MM.1S (cell line): ENCODE measurements around the gene MYO10.

ENCODE experiments used
- DNase-seq: peaks from one replicate; pipeline ENCODE4 v3.0.0-alpha.2; 2015
- H2AFZ ChIP-seq: fragments of 300-600 bp; sonication (generic); 2 replicates; pipeline ENCODE4 v1.6.0; 2016; ENCODE audit warnings: antibody characterized with exemption, low read length
- H3F3A ChIP-seq: fragments of 300-600 bp; sonication (generic); 2 replicates; pipeline ENCODE4 v1.6.1; 2016; ENCODE audit warnings: mild to moderate bottlenecking, antibody characterized with exemption, low read length, moderate library complexity, mixed read lengths; ENCODE audit not compliant: insufficient read depth
- H3K27ac ChIP-seq: fragments of 300-600 bp; sonication (generic); 2 replicates; pipeline ENCODE4 v1.5.1; 2016; ENCODE audit warnings: mild to moderate bottlenecking, low read length
- H3K27me3 ChIP-seq: fragments of 300-600 bp; sonication (generic); replicated peaks from 2 replicates; pipeline ENCODE4 v1.6.0; 2016; ENCODE audit warnings: low read length; ENCODE audit not compliant: insufficient read depth
- H3K36me3 ChIP-seq: fragments of 300-600 bp; sonication (generic); replicated peaks from 2 replicates; pipeline ENCODE4 v1.6.1; 2016; ENCODE audit warnings: mild to moderate bottlenecking, low read length, mixed read lengths; ENCODE audit not compliant: insufficient read depth
- H3K4me1 ChIP-seq: fragments of 300-600 bp; sonication (generic); 2 replicates; pipeline ENCODE4 v1.6.1; 2016; ENCODE audit warnings: low read length, mixed read lengths
- H3K4me2 ChIP-seq: fragments of 300-600 bp; sonication (generic); 2 replicates; pipeline ENCODE4 v1.6.0; 2016; ENCODE audit warnings: low read depth, low read length
- H3K4me3 ChIP-seq: fragments of 300-600 bp; sonication (generic); 2 replicates; pipeline ENCODE4 v1.5.1; 2016; ENCODE audit warnings: low read length, mixed read lengths
- H3K79me2 ChIP-seq: fragments of 300-600 bp; sonication (generic); 2 replicates; pipeline ENCODE4 v1.6.1; 2016; ENCODE audit warnings: mixed run types, low read length, mixed read lengths
- H3K9ac ChIP-seq: fragments of 300-600 bp; sonication (generic); 2 replicates; pipeline ENCODE4 v1.6.1; 2016; ENCODE audit warnings: low read length, mixed read lengths
- H3K9me2 ChIP-seq: fragments of 300-600 bp; sonication (generic); replicated peaks from 2 replicates; pipeline ENCODE4 v1.6.1; 2016; ENCODE audit warnings: mild to moderate bottlenecking, low read length, mixed read lengths; ENCODE audit not compliant: insufficient read depth
- H3K9me3 ChIP-seq: fragments of 300-600 bp; sonication (generic); replicated peaks from 2 replicates; pipeline ENCODE4 v1.6.1; 2016; ENCODE audit warnings: mild to moderate bottlenecking, low read length, mixed read lengths; ENCODE audit not compliant: insufficient read depth
- H4K20me1 ChIP-seq: fragments of 300-600 bp; sonication (generic); 2 replicates; pipeline ENCODE4 v1.6.1; 2016; ENCODE audit warnings: mild to moderate bottlenecking, low read length, moderate library complexity, mixed read lengths; ENCODE audit not compliant: insufficient read depth
- EZH2 ChIP-seq: fragments of 300-600 bp; sonication (generic); optimal IDR thresholded peaks from 2 replicates; pipeline ENCODE3; 2017; ENCODE audit warnings: low read depth, mild to moderate bottlenecking, antibody characterized with exemption, low read length, mixed read lengths
- EZH2phosphoT487 ChIP-seq: fragments of 300-600 bp; sonication (generic); IDR thresholded peaks from 2 replicates; pipeline ENCODE4 v1.6.1; 2018; ENCODE audit warnings: antibody characterized with exemption, low read length
- TF ChIP-seq, protein P1 (sequence below): fragments of 300-600 bp; sonication (generic); IDR thresholded peaks from 2 replicates; pipeline ENCODE4 v1.5.1; 2016; ENCODE audit warnings: antibody characterized with exemption, low read length, mixed read lengths

The MYO10 gene

GRCh38 chr5:16863469-16863946 lies 72.6 kb downstream of the MYO10 start:
- no peaks in the 10 kb centered on the region for H3K4me1 ChIP-seq
- H3F3A ChIP-seq, result no peaks in the 10 kb centered on the region
- H3K79me2 ChIP-seq, result no peaks in the 10 kb centered on the region
- no peaks in the 10 kb centered on the region for H3K36me3 ChIP-seq
- no peak overlapping the region for H3K4me3 ChIP-seq
- TF ChIP-seq, protein P1, sequence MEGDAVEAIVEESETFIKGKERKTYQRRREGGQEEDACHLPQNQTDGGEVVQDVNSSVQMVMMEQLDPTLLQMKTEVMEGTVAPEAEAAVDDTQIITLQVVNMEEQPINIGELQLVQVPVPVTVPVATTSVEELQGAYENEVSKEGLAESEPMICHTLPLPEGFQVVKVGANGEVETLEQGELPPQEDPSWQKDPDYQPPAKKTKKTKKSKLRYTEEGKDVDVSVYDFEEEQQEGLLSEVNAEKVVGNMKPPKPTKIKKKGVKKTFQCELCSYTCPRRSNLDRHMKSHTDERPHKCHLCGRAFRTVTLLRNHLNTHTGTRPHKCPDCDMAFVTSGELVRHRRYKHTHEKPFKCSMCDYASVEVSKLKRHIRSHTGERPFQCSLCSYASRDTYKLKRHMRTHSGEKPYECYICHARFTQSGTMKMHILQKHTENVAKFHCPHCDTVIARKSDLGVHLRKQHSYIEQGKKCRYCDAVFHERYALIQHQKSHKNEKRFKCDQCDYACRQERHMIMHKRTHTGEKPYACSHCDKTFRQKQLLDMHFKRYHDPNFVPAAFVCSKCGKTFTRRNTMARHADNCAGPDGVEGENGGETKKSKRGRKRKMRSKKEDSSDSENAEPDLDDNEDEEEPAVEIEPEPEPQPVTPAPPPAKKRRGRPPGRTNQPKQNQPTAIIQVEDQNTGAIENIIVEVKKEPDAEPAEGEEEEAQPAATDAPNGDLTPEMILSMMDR, result no peak
- TF ChIP-seq EZH2phosphoT487 (no peak), EZH2 (no peak)
- H2AFZ ChIP-seq, result no peak overlapping the region
- H4K20me1 ChIP-seq, result no peaks in the 10 kb centered on the region
- no peaks in the 10 kb centered on the region for H3K9me2 ChIP-seq
- no peak overlapping the region for H3K9ac ChIP-seq
- DNase-seq, result no peak
- no peaks in the 10 kb centered on the region for H3K27me3 ChIP-seq
- H3K27ac ChIP-seq, result no peak overlapping the region
- no peak overlapping the region for H3K4me2 ChIP-seq
- no peaks in the 10 kb centered on the region for H3K9me3 ChIP-seq

GRCh38 chr5:16862777-16863176 lies 73.3 kb downstream of the MYO10 start:
- TF ChIP-seq, protein P1, result no peak
- TF ChIP-seq EZH2phosphoT487 (no peak), EZH2 (no peak)
- DNase-seq, result no peak
- H3K27me3 ChIP-seq, result no peaks in the 10 kb centered on the region
- no peak overlapping the region for H3K9ac ChIP-seq
- H3K4me2 ChIP-seq, result no peak overlapping the region
- H3K9me2 ChIP-seq, result no peaks in the 10 kb centered on the region
- H3K9me3 ChIP-seq, result no peaks in the 10 kb centered on the region
- no peaks in the 10 kb centered on the region for H3K36me3 ChIP-seq
- H3K27ac ChIP-seq, result no peak overlapping the region
- H3K4me3 ChIP-seq, result no peak overlapping the region
- no peaks in the 10 kb centered on the region for H3F3A ChIP-seq
- no peaks in the 10 kb centered on the region for H4K20me1 ChIP-seq
- H3K4me1 ChIP-seq, result no peaks in the 10 kb centered on the region
- H2AFZ ChIP-seq, result no peak overlapping the region
- no peaks in the 10 kb centered on the region for H3K79me2 ChIP-seq

GRCh38 chr5:16859346-16859745 lies 76.7 kb downstream of the MYO10 start:
- H3K4me3 ChIP-seq, result no peak overlapping the region
- no peaks in the 10 kb centered on the region for H3K27me3 ChIP-seq
- H3K27ac ChIP-seq, result no peak overlapping the region
- no peaks in the 10 kb centered on the region for H3K36me3 ChIP-seq
- H2AFZ ChIP-seq, result no peak overlapping the region
- no peaks in the 10 kb centered on the region for H3K4me1 ChIP-seq
- H4K20me1 ChIP-seq, result no peaks in the 10 kb centered on the region
- H3K4me2 ChIP-seq, result no peak overlapping the region
- no peaks in the 10 kb centered on the region for H3K79me2 ChIP-seq
- no peak overlapping the region for H3K9ac ChIP-seq
- no peaks in the 10 kb centered on the region for H3F3A ChIP-seq
- H3K9me2 ChIP-seq, result no peaks in the 10 kb centered on the region
- H3K9me3 ChIP-seq, result no peaks in the 10 kb centered on the region
- no peak for DNase-seq
- TF ChIP-seq EZH2 (no peak), EZH2phosphoT487 (no peak)
- TF ChIP-seq, protein P1, result no peak
